ENCODE data around the gene SEC63.
"Not testable (repeated sequence)": the region's sequence is repeated elsewhere in the genome, so short reads cannot be mapped to it uniquely, and the experiment has no call there.

DNA sequence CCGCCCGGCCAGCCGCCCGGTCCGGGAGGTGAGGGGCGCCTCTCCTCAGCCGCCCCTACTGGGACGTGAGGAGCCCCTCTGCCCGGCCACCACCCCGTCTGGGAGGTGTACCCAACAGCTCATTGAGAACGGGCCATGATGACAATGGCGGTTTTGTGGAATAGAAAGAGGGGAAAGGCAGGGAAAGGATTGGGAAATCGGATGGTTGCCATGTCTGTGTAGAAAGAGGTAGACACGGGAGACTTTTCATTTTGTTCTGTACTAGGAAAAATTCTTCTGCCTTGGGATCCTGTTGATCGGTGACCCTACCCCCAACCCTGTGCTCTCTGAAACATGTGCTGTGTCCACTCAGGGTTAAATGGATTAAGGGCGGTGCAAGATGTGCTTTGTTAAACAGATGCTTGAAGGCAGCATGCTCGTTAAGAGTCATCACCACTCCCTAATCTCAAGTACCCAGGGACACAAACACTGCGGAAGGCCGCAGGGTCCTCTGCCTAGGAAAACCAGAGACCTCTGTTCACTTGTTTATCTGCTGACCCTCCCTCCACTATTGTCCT is 4.1 kb downstream of the SEC63 start:
- not testable (repeated sequence) for TF ChIP-seq CTCF (IDR thresholded peaks at IDR 0.05 in 4 of 5, conservative IDR thresholded peaks at IDR 0.05 in 1 of 5); POLR2A (IDR thresholded peaks at IDR 0.05)

All from gastrocnemius medialis (tissue), 4 donors.